SK-N-SH (cell line): Measurements from ENCODE around the gene SOX2. TPM values are rescaled to one million over a fixed set of nuclear protein-coding genes. Genes with fewer than 3 reads are reported as not detected.

Experiments used
- CTCF ChIA-PET: fragments of 300-600, 350-600 bp; formaldehyde crosslinking; extraction: SDS; loops from one replicate; lab custom pipeline; 2021; lab: Yijun Ruan, JAX
- POLR2A ChIA-PET: fragments of 350-600 bp; sonication (Branson Sonifier 250); formaldehyde crosslinking; extraction: SDS; loops from one replicate; lab custom pipeline; 2020; ENCODE audit warnings: antibody characterized with exemption, inconsistent platforms; lab: Yijun Ruan, JAX
- DNase-seq: peaks from one replicate; pipeline ENCODE4 v3.0.0; 2012
- H2AFZ ChIP-seq: fragments of 200-600 bp; sonication (generic); 2 replicates; pipeline ENCODE4 v1.8.1; 2016; ENCODE audit warnings: antibody characterized with exemption, mild to moderate bottlenecking, low read depth
- H3F3A ChIP-seq: fragments of 200-600 bp; sonication (generic); replicated peaks from 2 replicates; pipeline ENCODE3; 2016; ENCODE audit warnings: antibody characterized with exemption, mild to moderate bottlenecking; ENCODE audit not compliant: insufficient read depth
- H3K27ac ChIP-seq, 2 experiments: fragments of 200-500 bp in 1 of 2; fragments of 200-600 bp in 1 of 2; sonication (Bioruptor generic) in 1 of 2; sonication (generic), shearing (Covaris generic) in 1 of 2; 2 replicates each; pipeline versions ENCODE4 v1.5.1 to v1.6.1; 2014 to 2016; ENCODE audit warnings: low read depth in 2 of 2, inconsistent platforms in 1 of 2, low read length in 1 of 2, mild to moderate bottlenecking in 1 of 2, mixed read lengths in 1 of 2
- H3K27me3 ChIP-seq: fragments of 200-600 bp; sonication (generic), shearing (Covaris generic); 2 replicates; pipeline ENCODE4 v1.6.1; 2016; ENCODE audit warnings: mixed run types; ENCODE audit not compliant: insufficient read depth
- H3K36me3 ChIP-seq, 2 experiments: fragments of 200-500 bp in 1 of 2; fragments of 200-600 bp in 1 of 2; sonication (Bioruptor generic) in 1 of 2; sonication (generic) in 1 of 2; replicated peaks in 1 of 2; 2 replicates each; pipeline versions ENCODE3 to v1.5.1; 2014 to 2016; ENCODE audit warnings: low read length in 1 of 2, mild to moderate bottlenecking in 1 of 2; ENCODE audit not compliant: insufficient read depth in 2 of 2, control insufficient read depth in 1 of 2
- H3K4me1 ChIP-seq, 2 experiments: fragments of 200-500 bp in 1 of 2; fragments of 200-600 bp in 1 of 2; sonication (Bioruptor generic) in 1 of 2; sonication (generic), shearing (Covaris generic) in 1 of 2; 2 replicates each; pipeline versions ENCODE4 v1.5.1 to v1.6.1; 2014 to 2016; ENCODE audit warnings: low read depth in 1 of 2, low read length in 1 of 2, mixed run types in 1 of 2; ENCODE audit not compliant: insufficient read depth in 2 of 2, control insufficient read depth in 1 of 2
- H3K4me2 ChIP-seq: fragments of 200-600 bp; sonication (generic), shearing (Covaris generic); 2 replicates; pipeline ENCODE4 v1.6.1; 2017; ENCODE audit warnings: mixed run types
- H3K4me3 ChIP-seq, 2 experiments: fragments of 200-500 bp in 1 of 2; fragments of 200-600 bp in 1 of 2; sonication (Bioruptor generic) in 1 of 2; sonication (generic), shearing (Covaris generic) in 1 of 2; 2 replicates each; pipeline versions ENCODE4 v1.5.1 to v1.8.1; 2014 to 2016; ENCODE audit warnings: low read depth in 2 of 2, inconsistent platforms in 1 of 2, low read length in 1 of 2, mild to moderate bottlenecking in 1 of 2, mixed read lengths in 1 of 2, moderate library complexity in 1 of 2
- H3K79me2 ChIP-seq: fragments of 200-600 bp; sonication (generic); 2 replicates; pipeline ENCODE4 v1.8.1; 2017; ENCODE audit warnings: mild to moderate bottlenecking; ENCODE audit not compliant: insufficient read depth
- H3K9ac ChIP-seq: fragments of 200-600 bp; sonication (generic); 2 replicates; pipeline ENCODE4 v1.6.1; 2017; ENCODE audit warnings: mixed run types
- H3K9me2 ChIP-seq: fragments of 200-600 bp; sonication (generic); 2 replicates; pipeline ENCODE4 v1.6.1; 2017; ENCODE audit warnings: mixed run types
- H3K9me3 ChIP-seq: fragments of 200-600 bp; sonication (generic); 2 replicates; pipeline ENCODE4 v1.6.1; 2017; ENCODE audit warnings: mixed run types, mild to moderate bottlenecking, moderate library complexity
- H4K20me1 ChIP-seq: fragments of 200-600 bp; sonication (generic); 2 replicates; pipeline ENCODE4 v1.6.1; 2017; ENCODE audit warnings: mild to moderate bottlenecking, mixed run types; ENCODE audit not compliant: insufficient read depth
- CHD2 ChIP-seq: fragments of 150-350 bp; IDR thresholded peaks from 2 replicates; pipeline ENCODE4 v1.6.1; 2018; ENCODE audit warnings: low read length; ENCODE audit not compliant: partially characterized antibody
- ELF1 ChIP-seq: IDR thresholded peaks from 2 replicates; pipeline ENCODE4 v1.4.0; 2012
- EP300 ChIP-seq, 2 experiments: IDR thresholded peaks; 2 replicates each; pipeline versions ENCODE4 v1.4.0 to v1.6.1; 2012; ENCODE audit warnings: borderline replicate concordance in 1 of 2, low read depth in 1 of 2, low read length in 1 of 2
- FOXM1 ChIP-seq: IDR thresholded peaks from 2 replicates; pipeline ENCODE4 v1.4.0; 2012; ENCODE audit warnings: low read depth, mild to moderate bottlenecking
- JUND ChIP-seq: IDR thresholded peaks from 2 replicates; pipeline ENCODE4 v1.4.0; 2012
- MAX ChIP-seq: IDR thresholded peaks from 2 replicates; pipeline ENCODE4 v1.4.0; 2012; ENCODE audit warnings: low read depth
- NFIC ChIP-seq: IDR thresholded peaks from 2 replicates; pipeline ENCODE4 v1.4.0; 2012; ENCODE audit warnings: borderline replicate concordance
- PBX3 ChIP-seq: IDR thresholded peaks from 2 replicates; pipeline ENCODE4; 2012
- RCOR1 ChIP-seq: fragments of 150-350 bp; IDR thresholded peaks from 2 replicates; pipeline ENCODE4 v1.6.1; 2017; ENCODE audit warnings: antibody characterized with exemption, low read length
- REST ChIP-seq: IDR thresholded peaks from 2 replicates; pipeline ENCODE4 v1.6.1; 2012; ENCODE audit warnings: mild to moderate bottlenecking, low read depth, low read length, moderate library complexity
- RFX5 ChIP-seq: IDR thresholded peaks from 2 replicates; pipeline ENCODE4 v1.6.1; 2012; ENCODE audit warnings: mild to moderate bottlenecking, improper control_type of control experiment, low read length
- RXRA ChIP-seq: IDR thresholded peaks from 2 replicates; pipeline ENCODE4 v1.4.0; 2012; ENCODE audit warnings: low read depth, mild to moderate bottlenecking, borderline replicate concordance
- SIN3A ChIP-seq: IDR thresholded peaks from 2 replicates; pipeline ENCODE4 v1.6.1; 2012; ENCODE audit warnings: low read depth, mild to moderate bottlenecking, low read length, moderate library complexity, borderline replicate concordance
- TAF1 ChIP-seq: IDR thresholded peaks from 2 replicates; pipeline ENCODE4 v1.6.1; 2012; ENCODE audit warnings: low read depth, mild to moderate bottlenecking, low read length, moderate library complexity, borderline replicate concordance
- USF1 ChIP-seq: IDR thresholded peaks from 2 replicates; pipeline ENCODE4 v1.4.0; 2012; ENCODE audit warnings: low read depth, borderline replicate concordance
- ZBTB33 ChIP-seq: IDR thresholded peaks from 2 replicates; pipeline ENCODE4 v1.4.0; 2012; ENCODE audit warnings: low read depth, borderline replicate concordance
- WGBS: methylation state at CpG from one replicate; pipeline ENCODE4 v1.1.6; 2017; ENCODE audit warnings: low lambda C conversion rate; 5-methylcytosine and 5-hydroxymethylcytosine counted together
- polyA plus RNA-seq, 3 experiments: library from polyadenylated mRNA; depleted of rRNA; stranded (reverse); fragments of >200 nt; gene quantifications; 2 replicates each; pipeline ENCODE4 v1.2.3, GENCODE V29; 2012

Gene SOX2
- polyA plus RNA-seq, 1 of the 3 experiments (the other 2 are of a cell fraction): 0.13 TPM

- no peaks in the 10 kb centered on the region for H4K20me1 ChIP-seq
- no peak for TF ChIP-seq TAF1
- no peak for TF ChIP-seq CHD2
- no peak for TF ChIP-seq PBX3
- no peak for TF ChIP-seq ZBTB33
- TF ChIP-seq MAX: no peak
- no peak for TF ChIP-seq RXRA
- no peak for TF ChIP-seq RFX5
- no peak for TF ChIP-seq SIN3A
- no peak for TF ChIP-seq EP300 (IDR thresholded peaks at IDR 0.05; ENCODE audit: borderline replicate concordance in 1 of 2, low read depth in 1 of 2, low read length in 1 of 2)
- no peak for TF ChIP-seq REST
- no peak for TF ChIP-seq JUND
- TF ChIP-seq FOXM1: no peak
- no peak for TF ChIP-seq NFIC
- TF ChIP-seq USF1: no peak
- TF ChIP-seq ELF1: no peak
- no peak for TF ChIP-seq RCOR1
- TF ChIP-seq, all 33 proteins: peak for 0
- H3K4me1 ChIP-seq: peaks cover 0 to 11% of the 10 kb centered on the region in 2 experiments; a peak in 2 of 4 replicates
- ChIA-PET POLR2A (no interaction called here), CTCF (no interaction called here)
- no peaks in the 10 kb centered on the region for H3K9me2 ChIP-seq
- H3F3A ChIP-seq: no peaks in the 10 kb centered on the region
- no peak overlapping the region for H3K9ac ChIP-seq
- H3K36me3 ChIP-seq: no peaks in the 10 kb centered on the region
- WGBS: 79% methylated on average over 11 of the region's 11 CpGs
- no peak overlapping the region for H2AFZ ChIP-seq
- no peak overlapping the region for H3K4me2 ChIP-seq
- no peaks in the 10 kb centered on the region for H3K27me3 ChIP-seq
- no peaks in the 10 kb centered on the region for H3K79me2 ChIP-seq
- DNase-seq: no peak
- H3K4me3 ChIP-seq: no peak overlapping the region
- H3K27ac ChIP-seq: no peak overlapping the region
- H3K9me3 ChIP-seq: no peaks in the 10 kb centered on the region
These were observed 15.0 kb upstream of the SOX2 start for GRCh38 chr3:181696626-181697230.
